NCI-H2107 treated with DMSO at 0.1 percent for 48 hours (cell line): Measurements from ENCODE around the gene THY1.
"Not testable (repeated sequence)": the region's sequence is repeated elsewhere in the genome, so short reads cannot be mapped to it uniquely, and the experiment has no call there.

Source experiments
- DNase-seq: peaks from one replicate; lab custom pipeline; 2025; ENCODE audit not compliant: unreplicated experiment; lab: John Stamatoyannopoulos, UW

The THY1 gene

DNA sequence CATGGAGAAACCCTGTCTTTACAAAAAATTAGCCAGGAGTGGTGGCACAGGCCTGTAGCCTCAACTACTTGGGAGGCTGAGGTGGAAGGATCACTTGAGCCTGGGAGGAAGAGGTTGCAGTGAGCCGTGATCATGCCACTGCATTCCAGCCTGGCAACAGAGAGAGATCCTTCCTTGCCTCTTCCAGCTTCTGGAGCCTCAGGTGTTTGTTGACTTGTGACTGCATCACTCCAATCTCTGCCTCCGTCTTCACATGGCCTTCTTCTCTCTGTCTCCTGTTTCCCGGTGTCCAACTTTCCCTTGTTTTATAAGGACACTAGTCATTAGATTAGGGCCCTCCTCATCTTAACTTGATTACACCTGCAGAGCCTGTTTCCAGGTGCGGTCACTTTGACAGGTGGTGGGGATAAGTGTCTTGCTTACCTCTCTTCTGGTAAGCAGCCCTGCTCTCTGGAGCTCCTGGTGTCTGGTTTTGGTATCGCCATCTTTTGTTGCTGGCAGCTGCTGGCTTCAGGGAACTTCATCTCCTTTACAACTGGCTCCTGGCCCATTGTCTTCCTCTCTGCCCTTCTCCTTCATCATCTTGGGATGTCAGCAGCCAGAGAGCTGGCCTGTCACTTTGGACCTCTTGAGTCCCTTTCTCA lies 33.2 kb downstream of the THY1 start:
- peak; percentile 18 for DNase-seq

DNA sequence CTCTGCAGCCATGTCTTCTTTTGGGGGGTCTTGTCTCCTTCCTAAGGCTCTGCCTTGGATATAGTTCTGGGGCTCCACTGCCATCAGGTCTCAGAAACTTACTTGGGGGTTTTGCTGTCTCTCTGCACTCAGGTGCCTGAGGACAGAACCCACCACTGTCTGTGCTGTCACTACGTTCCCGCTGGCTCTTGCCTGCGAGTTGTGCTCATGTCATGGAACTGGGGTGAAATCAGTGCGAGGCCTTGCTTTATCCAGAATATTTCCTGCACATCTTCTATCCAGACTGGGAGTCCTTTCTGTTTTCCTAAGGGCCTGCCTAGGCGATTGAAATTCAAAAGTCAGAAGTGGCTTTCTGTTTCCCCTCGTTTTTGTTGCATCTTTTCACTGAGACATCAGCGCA lies 34.9 kb downstream of the THY1 start:
- no peak for DNase-seq

DNA sequence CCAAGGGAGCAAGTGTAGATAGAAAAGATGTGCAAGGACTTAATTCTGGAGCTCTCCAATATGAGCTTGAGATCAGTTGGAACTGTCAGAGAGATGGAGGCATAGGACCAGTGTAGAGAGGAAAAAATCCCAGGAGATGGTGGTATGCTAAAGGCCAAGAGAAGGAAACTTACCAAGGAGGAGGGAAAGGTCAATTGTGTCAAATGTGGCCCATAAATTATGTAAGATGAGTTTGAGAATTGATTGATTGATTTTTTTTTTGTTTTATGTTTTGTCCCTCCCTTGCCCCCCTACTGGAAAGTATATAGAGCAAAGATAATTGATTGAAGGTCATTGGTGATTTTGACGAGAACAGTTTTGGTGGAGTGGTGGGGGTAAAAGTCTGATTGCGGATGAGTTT lies 38.6 kb downstream of the THY1 start:
- no peak for DNase-seq

DNA sequence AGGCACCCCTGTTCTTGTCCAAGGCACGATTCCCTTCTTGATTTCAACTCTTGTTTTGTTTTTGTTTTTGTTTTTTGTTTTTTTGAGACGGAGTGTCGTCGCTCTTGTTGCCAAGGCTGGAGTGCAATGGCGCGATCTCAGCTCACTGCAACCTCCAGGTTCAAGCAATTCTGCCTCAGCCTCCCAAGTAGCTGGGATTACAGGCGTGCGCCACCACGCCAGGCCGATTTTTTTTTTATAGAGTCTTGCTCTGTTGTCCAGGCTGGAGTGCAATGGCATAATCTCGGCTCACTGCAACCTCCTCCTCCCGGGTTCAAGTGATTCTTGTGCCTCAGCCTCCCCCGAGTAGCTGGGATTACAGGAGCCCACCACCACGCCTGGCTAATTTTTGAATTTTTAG lies 40.5 kb downstream of the THY1 start:
- DNase-seq, result not testable (repeated sequence)

DNA sequence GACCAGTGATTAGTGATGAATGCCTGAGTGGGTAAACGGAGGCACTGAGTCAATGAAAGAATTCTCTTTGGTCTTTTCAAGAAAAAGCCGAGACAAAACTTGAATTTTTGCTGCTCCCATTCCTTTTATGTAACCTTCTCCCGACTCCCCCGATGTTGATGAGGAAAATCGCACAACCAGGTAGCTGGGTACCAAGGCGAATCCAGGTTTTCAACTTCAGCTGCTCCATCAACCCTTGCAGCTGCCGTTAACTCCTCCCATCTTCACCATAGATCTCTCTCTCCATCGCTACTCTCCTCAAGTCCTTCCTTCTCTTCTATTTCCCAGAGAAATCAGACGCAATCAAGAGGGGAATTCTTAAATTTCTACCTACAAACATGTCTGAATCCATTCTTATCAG lies 40.9 kb downstream of the THY1 start:
- no peak for DNase-seq

DNA sequence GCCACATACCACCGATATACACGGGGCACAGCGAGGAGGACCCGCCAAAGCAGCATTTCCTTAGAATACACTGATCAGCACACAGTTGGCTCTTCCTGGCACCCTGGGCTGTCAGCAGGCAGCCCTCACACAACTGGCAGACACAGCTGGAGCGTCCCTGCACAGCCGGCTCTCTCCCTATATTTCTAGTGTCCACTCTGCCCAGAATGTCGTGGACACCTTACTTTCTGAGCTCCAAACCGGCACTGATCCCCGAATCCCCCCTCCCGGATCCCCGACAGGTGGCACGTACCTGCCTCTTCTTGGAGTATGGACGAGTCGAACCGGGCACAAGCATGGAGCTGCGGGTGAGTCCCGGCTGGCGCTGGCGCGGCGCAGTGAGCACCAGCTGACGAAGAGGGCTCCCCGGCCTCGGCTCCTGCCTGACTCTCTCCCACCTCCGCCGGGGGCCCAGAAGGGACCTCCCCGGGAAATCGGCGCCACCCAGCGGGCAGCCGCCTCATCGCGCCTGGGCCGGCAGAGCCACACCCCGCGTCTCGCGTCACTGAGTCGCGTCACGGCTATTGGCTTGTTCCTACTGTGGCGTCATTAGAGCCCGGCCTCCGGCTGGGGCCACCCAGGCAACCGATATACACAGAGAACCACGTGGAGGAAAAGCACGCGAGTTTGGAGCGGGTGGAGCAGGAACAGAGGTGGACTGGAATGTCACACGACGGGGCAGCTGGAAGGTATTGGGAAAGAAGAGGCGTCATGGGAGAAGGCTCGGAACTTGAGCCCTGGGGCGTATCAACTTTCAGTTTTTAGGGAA lies 41.6 kb downstream of the THY1 start, which contains the start of gene USP2:
TSS of gene USP2 (minus strand) at position 510 of the 808 bp plus-strand sequence. CDS start 8,210 bp downstream, outside the sequence.
- peak; percentile 83 for DNase-seq

DNA sequence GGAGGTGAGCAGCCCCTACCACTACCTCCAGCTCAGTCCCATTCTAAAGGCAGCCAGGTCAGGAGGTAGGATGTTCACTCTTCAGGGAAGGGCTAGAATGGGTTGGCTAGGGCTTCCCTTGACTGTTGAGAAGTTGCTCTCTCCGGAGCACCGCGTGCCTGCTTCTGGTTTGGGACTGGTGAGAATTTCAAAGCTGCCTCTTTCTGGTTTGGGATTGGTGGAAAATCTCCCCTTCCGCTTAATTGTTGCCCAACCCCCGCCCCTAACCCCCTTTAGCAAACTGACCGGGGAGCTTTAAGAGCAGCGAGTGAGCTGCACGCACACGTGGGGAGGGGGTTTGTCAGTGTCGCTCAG lies 42.2 kb downstream of the THY1 start:
- no peak for DNase-seq

DNA sequence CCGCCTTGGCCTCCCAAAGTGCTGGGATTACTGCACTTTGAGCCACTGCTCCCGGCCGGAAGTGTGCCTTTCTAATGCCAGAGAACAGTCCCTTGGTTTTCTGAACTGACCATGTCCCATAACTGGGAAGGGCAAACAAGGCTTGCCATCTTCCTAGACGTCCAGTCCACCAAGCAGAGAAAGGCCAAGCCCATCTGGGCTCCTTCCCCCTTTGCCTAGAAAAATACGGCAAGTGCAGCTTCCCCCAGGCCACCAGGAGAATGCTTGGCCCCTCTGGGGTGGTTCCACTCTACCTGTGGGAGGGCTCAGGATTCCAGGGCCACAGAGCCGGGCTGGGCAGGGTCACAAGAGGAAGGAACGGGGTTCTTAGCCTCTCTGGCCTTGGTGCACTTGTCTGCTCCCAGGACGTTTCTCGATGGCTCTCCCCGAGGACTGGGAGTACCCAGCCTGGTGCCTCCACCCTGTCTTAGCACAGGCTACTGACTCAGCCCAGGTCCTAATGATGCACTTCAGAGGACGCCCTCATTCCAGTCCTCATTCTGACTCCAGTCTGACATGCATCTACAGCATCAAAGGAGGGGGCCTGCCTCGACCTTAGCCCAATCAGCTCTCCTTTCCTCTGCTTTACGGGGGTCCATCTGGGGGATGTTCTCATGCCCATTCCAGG lies 42.7 kb downstream of the THY1 start:
- no peak for DNase-seq

DNA sequence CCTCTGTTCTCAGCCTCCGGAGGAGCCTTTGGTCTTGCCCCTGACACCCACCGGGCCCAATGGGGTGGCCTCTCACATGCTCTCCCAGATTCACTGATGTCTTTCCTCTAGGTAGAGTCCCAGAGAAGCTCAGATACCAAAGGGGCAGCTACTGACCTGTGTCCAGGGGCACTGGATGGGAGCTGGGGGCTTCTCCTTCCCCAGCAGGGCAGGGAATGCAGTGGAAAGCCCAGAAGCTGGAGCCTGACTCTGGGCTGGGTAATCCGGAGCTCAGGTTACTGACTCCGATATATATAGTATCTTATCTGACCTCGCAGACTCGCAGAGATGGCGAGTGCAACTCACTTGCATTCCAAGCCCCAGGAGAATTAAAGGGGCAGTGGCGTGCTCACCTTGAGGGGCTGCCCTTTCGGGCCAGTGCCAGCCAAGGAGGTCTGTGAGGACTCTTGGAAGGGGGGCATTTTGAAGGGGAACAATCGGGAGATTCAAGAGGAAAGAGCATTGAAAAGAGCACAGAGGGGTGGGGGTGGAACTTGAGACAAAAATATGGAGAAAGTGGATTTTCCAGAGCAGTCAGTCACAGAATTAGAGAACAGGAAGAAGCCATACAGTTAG lies 44.0 kb downstream of the THY1 start:
- DNase-seq, result no peak

DNA sequence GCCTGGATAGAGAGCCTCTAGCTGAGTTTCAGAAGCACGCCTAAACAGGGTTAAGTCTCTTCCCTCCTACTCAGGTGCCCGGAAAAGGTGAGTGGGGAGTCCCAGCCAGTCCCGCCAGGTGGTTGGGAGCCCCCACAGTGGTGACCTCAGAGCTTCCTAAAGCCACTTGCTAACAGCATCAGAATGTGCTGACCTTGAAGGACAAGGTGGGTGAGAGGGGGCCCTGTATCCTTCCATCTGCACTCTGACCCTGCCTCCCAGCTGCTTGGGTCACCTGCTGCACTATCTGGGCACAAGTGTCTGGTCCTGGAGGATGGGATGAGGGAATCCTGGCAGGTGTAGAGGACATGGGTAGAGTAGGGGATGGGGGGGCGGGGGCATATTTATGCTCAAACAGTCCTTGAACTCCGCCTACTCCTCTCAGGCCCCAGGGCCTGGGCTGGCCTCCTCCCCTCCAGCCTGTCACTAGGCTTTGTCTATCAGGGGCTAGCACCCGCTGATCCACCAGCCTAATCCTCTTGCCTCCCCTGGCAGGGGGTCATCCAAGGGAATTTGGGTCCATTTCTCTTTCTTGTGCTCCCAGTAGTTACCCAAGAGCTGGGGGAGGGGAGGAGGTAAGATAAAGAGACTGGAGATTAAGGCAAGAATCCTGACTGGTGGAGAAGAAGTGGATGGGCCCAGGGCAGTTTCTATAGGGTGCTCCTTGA lies 44.9 kb downstream of the THY1 start:
- DNase-seq, result no peak

DNA sequence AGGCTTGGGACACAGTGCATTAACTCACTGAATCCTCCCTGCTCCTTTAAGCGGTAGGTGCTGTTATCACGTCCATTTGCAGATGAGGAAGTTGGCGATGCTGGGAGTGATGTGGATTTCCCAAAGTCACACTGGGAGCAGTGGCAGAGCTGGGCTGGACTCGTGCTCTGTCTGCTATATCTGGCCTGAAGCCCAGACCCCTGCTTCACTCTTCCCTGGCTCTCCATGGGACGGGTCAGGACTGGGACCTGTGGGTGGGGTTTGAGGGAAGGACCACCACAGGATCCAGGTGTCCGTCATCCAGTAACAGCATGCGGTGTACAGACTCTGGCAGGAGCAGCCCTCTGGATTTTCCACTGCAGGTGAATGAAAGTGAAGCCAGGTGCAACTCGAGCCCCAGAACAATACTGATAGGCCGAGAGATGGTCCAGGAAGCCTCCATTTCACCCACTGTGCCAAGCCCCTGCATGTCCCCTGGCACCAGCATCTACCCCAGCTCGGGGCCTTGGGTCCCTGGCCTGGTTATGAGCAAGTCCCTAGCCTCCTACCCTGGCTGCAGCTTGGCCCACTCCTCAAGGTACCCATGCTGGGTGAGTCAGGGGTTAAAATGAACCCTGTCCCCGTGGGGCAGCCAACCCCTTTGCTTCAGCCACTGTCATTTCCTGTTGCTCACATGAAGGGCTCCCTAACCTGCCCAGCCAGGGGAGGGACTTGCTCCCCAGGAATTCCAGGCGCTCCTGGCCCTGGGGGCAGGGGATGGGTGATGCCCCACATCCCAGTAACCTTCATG lies 45.7 kb downstream of the THY1 start:
- no peak for DNase-seq

DNA sequence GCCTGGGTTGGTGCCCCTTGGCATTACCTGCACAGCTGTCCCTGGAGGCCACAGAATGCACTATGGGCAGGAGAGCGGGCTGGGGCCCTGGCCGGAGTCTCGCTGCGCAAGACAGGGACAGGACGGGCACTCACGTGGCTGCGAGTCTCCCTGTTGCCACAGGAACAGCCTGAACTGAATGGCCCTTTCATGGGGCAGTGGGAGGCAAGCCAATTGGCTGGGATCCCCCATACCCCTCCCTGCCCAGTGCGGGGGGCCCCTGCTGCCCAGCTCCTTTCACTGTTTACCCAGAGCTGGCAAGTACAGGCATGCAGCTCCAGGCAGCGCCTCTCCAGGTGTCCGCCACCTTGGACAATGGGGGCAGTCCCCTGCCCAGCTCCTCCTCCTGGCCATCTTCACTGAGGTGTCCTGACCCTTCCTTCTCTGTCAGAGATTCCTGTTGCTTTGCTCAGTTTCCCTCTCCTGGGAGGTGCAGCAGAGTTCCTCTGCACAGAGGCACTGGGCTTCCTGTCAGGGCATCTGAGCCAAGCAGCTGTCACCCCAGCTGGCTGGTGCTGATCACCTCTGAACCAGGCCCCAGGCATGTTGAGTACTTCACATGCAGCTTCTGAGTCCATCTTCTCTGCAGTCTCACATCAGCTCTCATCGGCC lies 46.6 kb downstream of the THY1 start:
- DNase-seq, result no peak

DNA sequence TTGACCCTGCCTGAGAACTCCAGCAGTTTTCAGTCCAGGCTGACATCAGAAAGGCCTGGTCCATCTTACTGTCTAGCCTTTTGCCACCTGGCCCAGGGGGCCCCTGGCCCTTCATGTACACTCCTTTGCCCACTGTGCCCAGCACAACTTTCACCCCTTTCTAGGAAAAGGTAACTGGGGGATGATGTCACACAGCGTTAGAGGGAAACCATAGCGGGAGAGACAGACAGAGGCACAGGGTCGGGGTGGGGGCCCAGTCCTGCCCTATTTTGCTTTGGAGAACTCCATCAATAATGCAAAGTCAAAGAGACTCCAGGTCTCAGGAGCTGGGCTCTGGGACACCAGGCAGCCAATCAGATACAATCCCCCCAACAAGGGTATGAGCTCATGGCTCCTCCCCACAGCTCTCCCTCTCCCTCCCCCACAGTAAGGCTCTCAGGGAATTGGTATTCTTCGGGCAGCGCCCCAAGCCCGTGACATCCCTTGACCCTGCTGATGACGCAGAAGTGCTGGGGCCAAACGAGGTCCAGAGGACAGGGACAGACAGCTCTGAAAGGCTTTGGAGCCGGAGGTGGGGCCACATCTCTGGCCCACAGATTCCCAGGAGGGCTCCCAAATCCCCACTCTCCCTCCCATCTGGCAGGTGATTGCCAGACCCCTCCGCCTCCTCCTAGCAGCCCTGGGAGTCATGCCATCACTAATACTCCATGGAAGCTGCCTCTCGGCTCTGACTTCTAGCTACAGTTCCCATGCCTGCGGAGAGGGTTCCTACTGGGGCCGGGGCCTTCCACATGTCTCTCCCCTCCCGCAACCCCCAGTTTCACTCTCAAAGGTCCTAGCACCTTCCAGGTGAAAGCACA lies 47.4 kb downstream of the THY1 start:
- no peak for DNase-seq

DNA sequence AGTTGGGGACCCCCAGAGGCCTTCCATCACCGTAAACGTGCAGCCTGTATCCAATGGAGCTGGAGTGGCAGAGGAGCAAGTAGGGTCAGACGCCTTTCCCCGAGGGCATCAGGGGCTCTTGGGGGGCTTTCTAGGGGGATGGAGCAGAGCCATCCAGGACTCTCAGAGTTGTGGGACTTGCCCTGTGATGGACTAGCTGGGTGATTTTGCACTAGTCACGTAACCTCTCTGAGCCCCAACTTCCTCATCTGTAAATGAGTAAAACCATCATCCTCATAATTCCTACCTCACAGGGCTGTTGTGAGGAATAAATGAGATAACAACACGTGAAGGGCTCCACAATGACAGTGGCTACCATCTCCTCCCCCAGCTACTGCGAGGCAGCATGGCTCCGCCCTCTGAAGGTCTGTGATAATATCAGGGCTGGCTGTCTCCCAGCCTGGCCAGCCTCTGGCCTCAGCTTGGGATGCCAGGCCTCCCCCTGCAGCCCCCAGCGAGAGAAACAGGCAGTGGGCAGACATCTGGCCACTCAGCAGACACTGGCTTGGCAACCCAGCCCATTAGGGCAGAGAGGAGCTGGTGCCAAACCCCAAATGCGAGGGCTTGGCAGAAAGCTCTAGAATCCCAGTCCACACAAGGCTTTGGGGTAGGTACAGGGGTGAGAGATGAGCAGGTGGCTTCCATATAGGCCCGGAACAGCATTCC lies 48.2 kb downstream of the THY1 start:
- DNase-seq, result no peak

DNA sequence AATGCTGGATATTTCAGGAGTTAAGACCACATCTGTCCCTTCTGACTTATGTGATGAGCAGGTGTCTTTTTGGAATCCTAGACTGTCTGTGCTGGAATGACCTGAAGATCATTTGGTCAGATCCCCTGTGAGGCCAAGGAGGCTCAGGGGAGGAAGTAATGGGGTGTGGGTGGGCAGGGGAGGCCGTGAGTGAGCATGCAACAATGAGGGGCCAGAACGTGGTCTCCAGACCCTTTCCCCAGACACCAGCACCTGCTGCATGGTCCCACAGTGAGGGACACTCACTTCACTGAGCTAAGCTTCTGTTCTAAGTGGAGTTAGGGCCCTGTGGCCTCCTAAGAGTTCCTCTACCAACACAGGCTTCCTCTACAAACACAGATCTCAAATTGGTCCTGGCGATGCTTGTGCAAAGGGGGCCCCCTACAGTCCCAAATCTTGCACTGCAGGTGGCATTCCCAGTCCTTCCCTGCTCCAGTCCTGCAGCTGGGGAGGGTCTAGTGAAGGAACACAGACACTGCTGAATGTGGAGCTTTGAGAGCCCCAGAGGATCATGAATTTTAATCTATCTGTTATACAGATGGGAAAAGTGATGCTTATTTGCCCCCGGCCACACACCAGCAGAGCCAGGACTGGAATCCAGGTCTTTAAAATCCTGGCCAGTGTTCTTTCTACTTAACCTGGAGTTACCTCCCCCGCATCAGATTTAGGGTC lies 48.9 kb downstream of the THY1 start:
- DNase-seq, result peak; percentile 56

DNA sequence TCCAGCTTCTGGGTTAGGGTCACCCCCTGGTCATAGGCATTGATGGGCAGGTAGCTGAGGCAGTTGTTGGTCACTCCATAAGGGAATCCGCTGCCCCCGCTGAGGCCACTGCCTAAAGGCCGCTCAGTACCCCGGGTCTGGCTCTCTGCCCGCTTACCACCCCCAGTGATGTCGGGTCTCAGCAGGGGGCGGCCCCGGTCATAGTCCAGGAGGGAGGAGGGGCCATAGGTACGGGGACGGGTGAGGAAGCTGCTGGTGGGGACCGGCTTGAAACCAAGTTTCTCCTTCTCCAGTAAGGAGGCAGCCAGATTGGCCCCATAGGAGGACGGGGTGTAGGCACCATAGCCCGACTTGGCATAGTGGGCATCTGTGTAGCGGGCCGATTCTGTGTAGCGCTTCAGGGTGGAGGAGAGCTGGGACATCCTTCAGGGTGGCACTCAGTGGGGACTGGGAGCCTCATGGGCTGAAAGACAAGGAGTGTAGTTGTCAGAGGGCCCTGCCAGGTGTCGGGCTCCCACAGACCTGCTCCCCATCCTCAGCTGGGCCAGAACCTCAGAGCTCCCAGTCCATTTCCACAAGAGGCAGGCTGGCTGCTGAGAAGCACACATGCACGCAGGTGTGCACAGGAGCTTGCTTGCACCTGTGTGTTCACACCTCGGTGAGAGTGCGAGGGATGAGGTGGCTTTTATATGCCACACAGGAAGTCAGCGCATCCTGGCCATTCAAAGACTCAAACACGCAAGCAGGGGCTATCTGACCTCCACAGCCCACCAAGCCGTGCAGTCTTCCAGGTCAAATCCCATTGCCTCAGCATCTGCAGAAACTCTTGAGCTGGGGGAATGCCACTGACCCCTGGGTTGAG lies 49.7 kb downstream of the THY1 start:
- no peak for DNase-seq
